ENCODE measurements around the gene LMCD1.
"Not testable (repeated sequence)": the region's sequence is repeated elsewhere in the genome, so short reads cannot be mapped to it uniquely, and the experiment has no call there.

Gene LMCD1

DNA sequence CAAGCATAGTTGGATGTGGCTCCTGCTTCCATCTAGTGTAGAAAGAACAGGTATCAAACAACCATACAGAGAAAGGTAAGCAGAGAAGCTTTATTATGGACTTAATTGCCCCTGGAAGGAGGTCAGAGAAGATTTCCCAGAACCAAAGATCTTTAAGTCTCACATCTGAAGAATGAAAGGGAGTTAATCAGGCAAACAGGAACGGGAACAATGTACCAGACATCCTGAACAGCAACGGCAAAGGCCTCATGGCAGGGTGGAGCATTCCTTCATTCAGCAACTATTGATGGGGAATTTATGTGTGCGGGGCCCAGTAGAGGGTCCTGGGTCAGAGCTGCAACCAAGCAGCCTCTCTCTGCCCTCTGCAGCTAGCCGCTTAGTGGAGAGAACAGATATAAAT, 61.5 kb downstream of the LMCD1 start:
- DNase-seq = no peak

DNA sequence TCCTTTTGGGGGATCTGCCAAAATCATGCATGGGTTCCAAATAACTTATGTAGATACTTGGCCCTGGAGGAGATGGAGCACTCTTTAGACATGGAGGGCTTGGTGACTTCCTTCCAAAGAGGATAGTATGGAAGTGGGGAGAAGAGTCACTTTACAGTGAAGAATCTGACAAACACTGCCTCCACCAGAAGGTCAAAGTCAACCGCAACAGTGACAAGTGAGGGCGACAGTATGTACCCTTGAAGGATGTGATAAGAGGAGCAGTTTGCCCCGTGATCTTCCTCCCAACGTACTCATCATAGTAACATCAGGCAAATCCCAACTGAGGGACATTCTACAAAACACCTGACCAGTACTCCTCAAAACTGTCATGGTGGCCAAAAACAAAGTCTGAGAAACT, 62.0 kb downstream of the LMCD1 start:
- DNase-seq = no peak

DNA sequence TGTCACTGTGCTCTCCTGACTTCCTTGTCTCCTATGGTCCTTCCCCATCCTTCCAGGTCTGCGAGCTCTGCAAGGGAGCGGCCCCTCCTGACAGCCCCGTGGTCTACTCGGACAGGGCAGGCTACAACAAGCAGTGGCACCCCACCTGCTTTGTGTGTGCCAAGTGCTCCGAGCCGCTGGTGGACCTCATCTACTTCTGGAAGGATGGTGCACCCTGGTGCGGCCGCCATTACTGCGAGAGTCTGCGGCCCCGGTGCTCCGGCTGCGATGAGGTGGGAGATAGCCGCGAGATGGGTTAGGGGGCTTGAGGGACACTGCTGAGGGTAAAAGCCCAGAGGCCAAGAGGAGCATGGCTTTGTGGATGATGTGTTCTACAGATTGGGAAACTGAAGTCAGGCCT, 63.8 kb downstream of the LMCD1 start:
- DNase-seq = no peak

DNA sequence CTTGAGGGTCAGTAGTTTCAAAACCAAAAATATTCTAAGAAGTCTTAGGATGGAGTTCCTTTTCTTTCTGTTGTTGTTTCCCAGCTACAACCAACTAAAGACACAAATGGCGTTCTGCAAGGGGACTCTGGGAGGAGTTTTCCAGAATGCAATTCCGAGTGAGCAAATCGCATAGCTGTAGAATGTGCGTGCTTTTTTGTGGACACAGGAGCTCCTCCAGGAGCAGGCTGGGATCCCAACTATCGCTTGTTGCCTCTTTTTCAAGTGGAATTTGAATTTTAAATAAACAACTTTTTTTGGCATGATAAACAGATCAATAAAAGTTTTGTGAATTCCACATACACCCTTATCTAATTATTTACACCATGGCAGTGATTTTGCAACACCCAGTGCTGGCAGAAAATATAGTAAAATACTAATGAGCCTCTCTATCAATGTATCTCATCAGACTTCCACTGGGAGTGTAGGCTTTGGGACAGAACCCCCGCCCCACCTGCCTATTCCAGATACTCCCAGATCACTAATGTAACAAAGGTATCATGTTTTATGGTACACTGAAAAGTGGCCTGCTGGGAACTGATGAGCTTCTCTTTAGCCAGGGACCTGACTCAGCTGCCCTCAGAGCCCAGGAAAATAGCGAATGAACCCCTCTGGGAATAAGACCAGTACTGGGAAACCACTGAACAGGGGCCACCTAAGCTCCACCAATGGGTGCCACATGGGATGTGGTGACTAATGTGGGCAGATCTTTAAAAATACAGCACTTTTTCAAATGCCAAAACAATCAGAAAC, 66.4 kb downstream of the LMCD1 start:
- DNase-seq = no peak

DNA sequence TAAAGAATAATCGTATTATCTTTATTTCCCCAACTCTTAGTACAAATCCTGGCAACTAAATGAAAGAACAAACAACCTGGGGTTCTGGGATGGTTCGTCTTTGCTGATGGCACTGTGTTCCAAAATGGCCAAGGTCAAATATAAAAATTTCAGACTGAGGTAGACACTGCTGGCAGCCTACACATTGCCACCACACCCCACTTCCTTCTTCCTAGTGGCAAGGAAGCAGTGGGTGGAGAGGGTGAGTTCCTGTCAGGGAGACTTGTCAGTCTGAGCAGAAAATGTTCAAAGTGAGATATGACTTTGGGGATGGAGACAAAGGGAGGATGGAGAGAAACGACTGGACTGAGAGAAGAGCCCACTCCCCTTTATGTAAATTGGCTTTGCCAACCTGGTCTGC, 69.6 kb downstream of the LMCD1 start:
- no peak for DNase-seq

DNA sequence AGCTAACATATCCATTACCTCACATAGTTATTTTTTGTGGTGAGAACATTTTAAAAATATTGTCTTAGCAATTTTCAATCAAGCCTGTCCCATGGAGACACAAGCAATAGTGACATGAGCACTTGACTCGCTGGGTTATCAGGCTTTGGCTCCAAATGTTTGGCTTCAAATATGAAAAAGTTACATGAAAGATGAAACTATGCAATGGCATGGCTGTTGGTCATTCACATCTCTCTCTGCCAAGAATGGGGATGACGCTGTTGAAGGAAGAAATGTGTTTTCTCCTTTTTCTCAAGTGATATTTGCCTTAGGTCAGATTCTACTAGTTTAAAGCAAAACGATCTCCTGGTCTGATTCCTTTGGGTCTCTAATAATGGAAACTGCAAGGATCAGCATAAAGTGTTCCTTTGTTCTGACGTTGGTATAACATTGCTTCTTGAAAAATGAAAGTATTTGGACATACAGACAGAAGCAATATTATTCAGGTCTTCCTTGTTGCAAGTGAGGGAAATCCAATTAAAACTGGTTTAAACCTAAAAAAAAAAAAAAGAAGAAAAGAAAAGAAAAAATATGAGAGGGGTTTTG, 71.8 kb downstream of the LMCD1 start:
- no peak for DNase-seq

DNA sequence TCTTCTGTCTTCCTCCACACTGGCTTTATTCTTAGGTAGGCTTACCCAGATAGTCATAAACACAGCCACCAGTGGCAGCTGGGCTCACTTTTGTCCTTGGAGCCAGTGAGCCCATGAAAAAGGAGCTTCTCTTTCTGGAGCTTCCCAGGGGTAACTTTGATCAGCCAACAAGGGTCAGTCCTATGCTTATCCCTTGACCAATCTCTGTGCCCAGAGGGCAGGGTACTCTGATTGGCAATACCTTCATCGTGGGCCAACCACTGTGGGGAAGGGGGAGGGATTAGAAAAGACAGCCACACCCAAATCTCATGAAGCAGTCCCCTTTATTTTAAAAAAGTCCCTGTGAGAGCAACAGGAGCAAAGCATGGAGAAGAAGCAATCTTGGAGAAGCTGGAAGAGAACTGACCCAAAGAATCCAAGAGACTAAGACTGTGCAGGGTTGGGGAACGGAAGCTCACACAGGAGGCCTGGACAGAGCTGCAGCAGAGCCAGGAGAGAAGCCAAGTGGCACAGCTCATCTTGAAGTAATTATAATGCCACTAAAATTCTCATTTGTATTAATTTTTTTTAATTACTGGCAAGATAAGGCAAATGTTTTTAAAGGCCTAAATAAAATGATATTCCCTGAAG, 72.5 kb downstream of the LMCD1 start:
- no peak for DNase-seq

DNA sequence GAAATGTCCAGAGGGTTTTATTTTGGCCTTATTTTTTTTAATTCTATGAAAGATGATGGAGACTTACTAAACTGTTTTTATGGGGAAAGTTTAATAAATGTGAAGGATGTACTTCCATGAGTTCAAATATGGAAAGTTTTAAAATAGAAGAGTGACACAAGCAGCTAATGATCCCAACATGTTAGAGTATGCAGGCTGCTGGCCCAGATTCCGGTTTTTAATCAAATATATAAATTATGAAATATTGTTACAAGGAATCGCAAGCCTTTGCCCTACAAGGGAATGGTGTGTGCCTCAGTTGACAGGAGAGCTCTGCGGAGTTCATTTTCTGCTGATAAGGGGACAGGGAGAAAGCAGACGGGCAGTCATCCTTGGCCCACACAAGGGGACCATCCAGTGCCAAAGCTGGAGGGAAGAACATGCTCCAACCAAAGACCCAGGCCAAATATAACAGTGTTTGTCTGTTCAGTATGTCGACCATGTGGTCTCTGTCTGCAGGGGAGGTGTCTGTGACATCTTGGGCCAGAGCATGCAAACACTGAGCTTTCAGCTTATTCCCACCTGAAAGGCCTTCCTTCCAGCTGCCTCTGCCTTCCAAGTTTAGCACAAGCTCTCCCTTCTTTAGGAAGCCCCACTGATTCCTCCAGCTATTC, 73.2 kb downstream of the LMCD1 start:
- DNase-seq = no peak

DNA sequence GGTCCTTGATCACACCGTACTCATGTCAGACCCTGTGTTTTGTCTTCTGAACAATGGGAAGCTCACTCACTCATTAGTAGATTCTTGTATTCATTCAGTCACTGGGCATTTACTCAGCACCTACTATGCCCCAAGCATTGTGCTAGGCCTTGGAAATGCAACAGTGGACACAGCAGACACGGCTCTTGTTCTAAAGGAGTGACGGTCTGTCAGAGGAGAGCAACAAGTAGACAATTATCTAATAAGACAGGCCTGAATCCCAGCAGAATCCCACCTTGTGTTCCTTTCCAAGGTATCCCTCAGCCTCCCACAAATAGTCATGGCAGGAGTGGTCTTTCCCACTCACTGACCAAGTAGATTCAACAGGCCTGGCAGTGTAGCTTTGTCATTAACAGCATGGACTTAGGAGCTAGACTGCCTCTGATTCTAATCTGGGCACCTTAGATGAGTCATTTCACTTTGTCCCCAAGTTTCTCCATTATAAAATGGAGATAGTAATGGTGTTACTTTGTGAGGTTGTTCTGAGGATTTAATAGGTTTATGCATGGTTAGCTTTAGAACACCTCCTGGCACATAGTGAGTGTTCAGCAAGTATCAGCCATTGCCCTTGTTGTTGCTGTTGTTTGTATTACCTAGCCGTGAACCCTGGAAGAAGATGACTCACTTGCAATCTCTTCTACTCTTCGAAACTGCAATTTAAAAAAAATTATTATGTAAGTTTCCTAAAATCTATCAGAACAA, 73.9 kb downstream of the LMCD1 start:
- no peak for DNase-seq

DNA sequence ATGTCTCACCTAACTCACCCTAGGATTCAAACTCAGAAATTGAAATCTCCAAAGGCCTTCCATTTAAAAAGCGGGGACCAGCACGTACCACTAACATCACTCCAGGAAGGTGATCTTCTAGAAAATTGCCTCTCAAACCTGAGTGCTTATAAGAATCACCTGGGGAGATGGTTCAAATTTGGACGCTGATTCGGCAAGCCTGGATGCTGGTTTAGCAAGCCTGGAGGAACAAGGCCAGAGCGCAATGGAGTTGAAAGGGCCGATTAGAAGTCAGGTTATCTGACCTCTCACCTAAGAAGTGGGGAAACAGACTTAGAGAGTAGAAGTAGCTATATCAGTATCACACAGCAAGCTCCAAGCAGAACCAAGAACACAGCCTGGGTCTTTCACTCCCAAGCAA, 74.8 kb downstream of the LMCD1 start:
- DNase-seq = no peak

DNA sequence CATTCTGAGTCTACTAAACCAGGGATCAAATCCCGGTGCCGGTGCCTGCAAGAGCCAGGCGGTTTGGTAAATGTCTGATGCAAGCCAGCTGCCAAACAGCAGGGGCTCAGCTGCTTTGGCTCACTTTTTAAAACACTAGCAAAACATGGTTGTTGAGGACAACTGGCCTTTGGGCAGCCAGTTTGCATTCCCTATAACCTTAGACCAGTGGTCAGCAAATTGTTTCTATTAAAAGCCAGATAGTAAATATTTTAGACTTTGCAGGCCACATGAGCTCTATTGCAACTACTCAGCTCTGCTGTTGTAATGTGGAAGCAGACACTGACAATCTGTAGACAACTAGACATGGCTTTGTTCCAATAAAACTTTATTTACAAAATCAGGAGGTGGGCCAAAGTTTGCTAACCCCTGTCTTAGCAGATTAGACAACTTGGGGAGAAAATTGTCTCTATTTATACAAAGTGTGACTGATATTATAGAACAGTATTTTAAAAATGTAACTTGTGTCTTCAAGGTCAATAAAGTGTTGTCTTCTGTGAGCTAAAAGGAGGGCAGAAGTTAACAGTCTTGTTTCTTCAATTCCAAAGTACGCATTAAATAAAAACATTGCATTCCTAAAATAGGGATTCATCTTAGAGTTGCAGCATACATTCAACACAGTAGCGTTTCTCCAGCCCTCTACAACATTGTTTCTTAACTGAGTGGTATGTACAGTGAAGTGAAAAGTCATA, 75.4 kb downstream of the LMCD1 start:
- DNase-seq = no peak

DNA sequence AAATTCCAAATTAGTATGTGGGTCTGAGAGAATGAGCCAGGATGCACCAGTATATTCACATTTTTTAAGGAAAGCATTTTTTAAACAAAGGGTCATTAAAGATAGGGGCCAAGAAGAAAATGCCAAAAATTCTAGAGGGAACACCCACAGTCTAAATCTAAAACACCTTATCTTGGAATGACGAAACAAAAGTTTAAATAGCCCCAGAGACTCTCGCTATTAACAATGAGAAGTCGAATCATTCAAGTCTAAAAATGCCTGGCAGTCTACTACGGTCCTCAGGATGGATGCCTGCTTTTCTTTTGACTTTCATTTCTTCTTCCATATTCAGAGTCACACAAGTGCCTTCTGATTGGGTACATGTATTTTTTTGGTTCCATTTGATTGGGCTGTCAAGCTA, 76.7 kb downstream of the LMCD1 start:
- no peak for DNase-seq

DNA sequence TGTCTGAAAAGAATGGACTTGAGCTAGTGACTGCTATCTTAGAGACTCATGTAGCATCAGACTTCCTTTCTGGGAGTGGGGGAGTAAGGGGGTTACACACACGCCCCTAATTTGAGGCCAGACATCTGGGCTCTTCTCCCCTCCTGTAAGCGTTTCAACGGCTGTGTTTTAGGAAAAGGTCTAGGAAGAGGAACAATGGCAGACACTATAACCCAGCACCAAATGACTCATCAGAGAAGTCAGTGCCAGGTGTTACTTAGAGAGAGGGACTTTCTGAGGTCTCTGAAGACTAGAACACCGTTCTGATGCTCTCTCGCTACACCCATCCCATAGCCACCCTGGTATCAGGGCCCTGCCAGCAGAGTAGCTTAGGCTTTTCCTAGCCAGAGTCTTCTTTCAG, 77.5 kb downstream of the LMCD1 start:
- DNase-seq = no peak

DNA sequence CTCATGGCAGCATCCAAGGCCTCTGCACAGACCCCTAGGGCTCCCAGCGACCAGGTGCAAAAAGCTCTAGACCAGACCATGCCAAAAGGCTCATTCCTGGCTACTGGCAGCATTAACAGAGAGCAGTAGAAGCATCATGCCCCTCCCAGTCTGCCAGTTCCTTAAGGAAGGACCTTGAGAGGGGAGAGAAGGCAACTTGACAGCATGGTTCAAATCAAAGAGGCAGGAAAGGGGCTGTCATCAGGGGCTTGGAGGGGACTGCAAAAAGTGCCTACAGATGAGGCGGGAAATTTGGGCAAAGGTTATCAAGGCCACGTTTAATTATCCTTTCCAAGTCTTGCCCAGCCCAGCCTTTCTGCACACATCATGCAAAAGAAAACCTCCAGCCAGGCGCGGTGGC, 78.3 kb downstream of the LMCD1 start:
- DNase-seq = no peak

DNA sequence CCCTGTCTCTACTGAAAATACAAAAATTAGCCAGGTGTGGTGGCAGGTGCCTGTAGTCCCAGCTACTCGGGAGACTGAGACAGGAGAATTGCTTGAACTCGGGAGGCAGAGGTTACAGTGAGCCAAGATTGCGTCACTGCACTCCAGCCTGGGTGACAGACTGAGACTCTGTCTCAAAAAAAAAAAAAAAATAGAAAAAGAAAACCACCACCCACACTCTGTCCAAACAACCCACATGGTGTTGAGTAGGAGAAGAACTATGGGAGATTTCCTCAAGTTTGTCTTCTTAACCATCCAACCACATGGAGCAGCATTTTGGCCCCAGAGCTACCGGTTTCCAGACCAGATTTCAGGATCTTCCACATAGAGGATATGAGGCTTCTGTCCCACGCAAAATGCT, 78.8 kb downstream of the LMCD1 start:
- not testable (repeated sequence) for DNase-seq

DNA sequence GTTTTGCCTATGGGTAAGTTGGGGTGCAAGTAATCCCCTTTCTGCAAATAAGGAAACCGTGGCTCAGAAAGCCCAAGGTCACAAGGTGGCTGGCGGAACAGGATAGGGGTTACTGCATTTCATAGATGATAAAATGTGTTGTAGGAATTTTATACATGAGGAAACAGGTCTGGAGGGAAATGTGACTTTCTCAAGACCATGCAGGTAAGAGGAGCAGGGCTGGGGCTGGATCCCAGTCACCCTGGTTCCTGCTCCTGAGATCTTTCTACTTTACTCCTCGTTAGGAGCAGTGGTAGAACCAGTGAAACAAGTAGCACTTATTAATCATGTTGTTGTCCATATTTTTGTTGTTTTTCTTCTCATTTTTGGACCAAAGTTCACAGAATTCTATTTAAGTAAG, 79.8 kb downstream of the LMCD1 start:
- DNase-seq = no peak

DNA sequence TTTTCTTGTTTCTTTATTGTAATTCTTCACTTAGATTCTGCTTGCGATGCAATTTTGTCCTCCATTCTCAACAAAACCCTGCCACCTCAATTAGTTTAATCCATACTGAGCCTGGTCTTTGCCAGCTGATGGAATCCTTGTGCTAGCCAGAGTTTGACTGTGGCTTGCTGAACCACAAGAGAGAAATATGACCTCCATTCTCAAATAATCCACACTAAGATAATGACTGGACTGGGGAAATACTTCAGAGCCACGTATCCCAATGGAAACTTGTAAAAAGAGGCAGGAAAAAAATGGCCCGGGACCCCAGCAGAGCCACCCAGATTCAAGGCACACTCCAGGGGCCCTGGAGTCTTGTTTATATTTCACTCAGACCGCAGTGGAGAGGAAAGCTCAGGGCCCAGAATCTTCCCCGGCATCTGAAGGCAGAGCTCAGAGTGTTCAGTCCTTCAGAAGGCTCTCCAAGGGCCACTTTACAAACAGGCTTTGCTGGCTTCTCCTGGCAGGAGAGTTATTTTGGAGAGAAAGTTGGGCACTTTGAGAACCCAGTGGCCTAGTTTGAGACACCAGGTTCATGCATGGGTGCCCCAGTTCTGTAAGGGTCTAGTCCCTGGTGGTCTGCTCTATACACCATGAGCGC, 80.3 kb downstream of the LMCD1 start:
- no peak for DNase-seq

DNA sequence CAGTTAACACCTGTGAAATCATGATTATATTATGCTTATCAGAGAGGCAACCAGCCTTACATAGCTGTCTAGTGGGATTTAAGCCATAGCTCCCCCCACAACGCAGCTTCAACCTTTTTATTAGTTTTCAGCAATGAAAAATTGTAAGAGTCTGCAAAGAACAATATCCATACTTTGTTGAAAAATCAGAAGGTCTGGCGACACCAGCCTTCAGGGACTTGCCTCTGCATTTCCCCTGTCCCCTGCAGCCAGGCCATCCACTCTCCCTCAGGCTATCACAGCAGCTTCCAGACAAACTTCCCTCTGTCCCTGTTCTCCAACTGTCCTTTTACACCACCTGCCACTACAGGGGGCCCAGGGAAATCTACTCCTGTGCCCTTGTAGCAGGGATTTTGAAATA, 83.0 kb downstream of the LMCD1 start:
- no peak for DNase-seq

DNA sequence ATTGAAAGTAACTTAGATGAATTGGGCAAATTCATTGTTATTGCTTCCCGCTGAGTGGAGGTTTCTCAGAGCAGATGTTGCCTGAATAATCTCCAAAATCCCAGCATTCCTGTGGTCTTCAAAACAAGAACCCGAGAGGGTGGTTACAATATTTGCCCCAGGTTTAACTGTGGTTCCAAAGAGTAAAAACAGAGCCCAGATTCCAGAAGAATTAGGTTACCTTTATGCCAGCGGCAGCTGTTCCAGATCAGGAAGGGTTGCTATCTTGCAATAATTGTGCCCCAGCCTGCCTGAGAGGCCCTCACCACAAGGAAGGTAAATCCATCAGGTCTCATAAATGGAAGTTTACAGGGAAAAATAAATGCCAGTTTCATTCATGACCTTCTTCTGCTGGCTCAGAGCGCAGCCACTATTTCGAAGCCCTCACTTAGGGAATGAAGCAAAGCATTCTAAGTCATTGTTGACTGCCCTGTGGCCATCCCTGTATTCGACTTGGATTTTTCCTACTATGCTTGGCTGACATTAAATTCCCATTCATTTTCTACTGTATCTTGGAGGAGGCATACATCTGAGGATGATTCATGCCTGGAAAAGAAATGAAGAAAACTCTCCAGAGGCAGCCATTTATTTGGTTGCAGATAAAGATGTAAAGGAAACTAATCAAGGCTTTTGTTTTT, 88.4 kb downstream of the LMCD1 start:
- no peak for DNase-seq

DNA sequence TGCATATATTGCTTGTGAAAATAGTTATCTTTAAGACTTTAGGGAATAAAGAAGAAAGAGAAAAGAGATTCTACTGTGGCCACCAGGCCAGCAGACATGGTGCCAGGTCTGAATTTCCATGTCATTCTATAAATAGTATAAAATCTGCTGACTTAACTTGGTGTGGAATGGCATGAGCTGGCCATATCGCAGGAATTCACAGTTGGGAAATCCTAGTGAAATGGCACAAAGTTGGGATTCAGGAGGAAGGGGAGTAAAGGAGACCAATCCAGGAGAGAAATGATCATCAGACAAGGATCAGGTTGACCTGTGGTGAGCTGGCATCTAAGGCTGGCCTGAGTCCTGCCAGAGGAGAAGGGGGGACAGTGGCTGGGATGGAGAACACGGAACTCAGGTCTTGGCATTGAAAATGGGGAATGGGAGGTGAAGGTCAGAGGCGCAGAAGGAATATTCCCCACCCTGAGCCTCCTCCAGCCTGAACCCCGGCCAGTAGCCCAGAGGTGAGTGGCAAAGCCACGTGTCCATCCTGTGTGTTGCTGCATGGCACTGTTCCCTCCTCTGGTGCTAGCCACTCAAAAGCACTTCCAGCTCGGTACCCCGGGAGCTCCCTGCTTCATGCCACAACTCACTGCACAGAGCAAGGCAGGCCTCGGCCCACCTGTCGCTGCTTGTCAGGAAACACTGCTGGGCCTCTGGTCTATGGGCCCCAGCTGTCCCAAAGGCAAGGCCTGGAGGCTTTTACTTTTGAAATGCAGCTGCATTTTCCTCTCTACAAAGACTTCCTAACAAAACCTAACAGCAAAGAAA, 91.6 kb downstream of the LMCD1 start:
- no peak for DNase-seq

DNA sequence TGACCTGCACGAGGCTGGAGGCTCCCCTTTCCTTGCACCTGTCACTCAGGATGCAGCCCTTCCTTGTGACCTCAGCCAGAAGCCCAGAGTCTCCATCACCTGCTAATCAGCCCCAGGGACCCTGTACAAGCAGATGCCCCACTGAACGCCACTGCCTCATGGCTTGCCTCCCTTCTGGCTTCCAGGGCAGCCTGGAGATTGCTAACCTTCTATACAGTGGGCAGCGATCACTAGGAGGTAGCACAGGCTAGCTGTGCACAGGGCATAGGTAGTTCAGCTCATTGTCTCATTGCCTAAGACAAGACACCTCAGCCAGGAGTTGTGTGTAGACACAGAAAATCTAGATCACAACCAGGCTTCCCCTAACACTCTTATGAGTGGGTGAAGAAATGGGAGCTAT, 93.6 kb downstream of the LMCD1 start:
- DNase-seq = no peak

All from midbrain (tissue), 1 donor.